Body of pancreas (tissue), 4 donors: Measurements from ENCODE around the gene SLC38A3. TPM values are rescaled to one million over a fixed set of nuclear protein-coding genes. Genes with fewer than 3 reads are reported as not detected.

ENCODE experiments used
- ATAC-seq: fragments of 150-250 bp; one replicate; pipeline ENCODE4 v1.9.1; 2016
- DNase-seq, 4 donors: peaks; one replicate each; pipeline ENCODE4 v3.0.0-alpha.2; 2019
- H3K27ac ChIP-seq, 4 donors: fragments of 200-600 bp; sonication (generic); 1 replicate in 3 of 4; 2 replicates in 1 of 4; pipeline versions ENCODE4 v1.5.1 to v1.6.1; 2016 to 2019; ENCODE audit warnings: mild to moderate bottlenecking in 1 of 4, mixed read lengths in 1 of 4, moderate library complexity in 1 of 4
- H3K27me3 ChIP-seq, 2 donors: fragments of 200-600 bp; sonication (generic); one replicate each; pipeline ENCODE4 v1.6.0; 2016; ENCODE audit warnings: mild to moderate bottlenecking in 1 of 2
- H3K36me3 ChIP-seq, 2 donors: fragments of 200-600 bp; sonication (generic); replicated peaks in 1 of 2; 2 replicates each; pipeline ENCODE4 v1.5.1; 2016; ENCODE audit warnings: low read depth in 2 of 2; ENCODE audit not compliant: insufficient read depth in 1 of 2
- H3K4me1 ChIP-seq: fragments of 200-600 bp; sonication (generic); one replicate; pipeline ENCODE4 v1.6.0; 2016
- H3K4me3 ChIP-seq, 2 donors: fragments of 200-600 bp; sonication (generic); 1 replicate in 1 of 2; 2 replicates in 1 of 2; pipeline ENCODE4 v1.5.1; 2016 to 2019
- H3K9me3 ChIP-seq, 3 donors: fragments of 200-600 bp; sonication (generic); 1 replicate in 2 of 3; 2 replicates in 1 of 3; pipeline ENCODE4 v1.5.1; 2016
- POLR2A ChIP-seq, 3 donors: fragments of 450-650 bp; IDR thresholded peaks; one replicate each; pipeline ENCODE4 v1.6.1; 2016; ENCODE audit warnings: antibody characterized with exemption in 3 of 3, mild to moderate bottlenecking in 2 of 3
- WGBS, 2 donors: methylation state at CpG; one replicate each; pipeline ENCODE4 v1.1.5; 2017; 5-methylcytosine and 5-hydroxymethylcytosine counted together
- intact Hi-C: fragments of 100-400 bp; cut with DNase I; formaldehyde crosslinking; loops from one replicate; pipeline ENCODE4 v1.15.1; 2023
- total RNA-seq, 2 donors: library from RNA; depleted of rRNA; stranded (reverse); fragments of >200 nt; gene quantifications; one replicate each; pipeline ENCODE4 v1.1.0, GENCODE V29; 2016
- TF ChIP-seq, protein P1 (sequence below), 7 experiments: fragments of 450-650 bp in 4 of 7; fragments of 200-600 bp in 3 of 7; sonication (generic) in 3 of 7; IDR thresholded peaks; one replicate each; pipeline ENCODE4 v1.5.1; 2016 to 2019; ENCODE audit warnings: antibody characterized with exemption in 7 of 7

The SLC38A3 gene
- total RNA-seq, 2 donors from 2014 or later, result 4.6 to 48.0 TPM

- ATAC-seq, result no peak
- TF ChIP-seq, protein P1, sequence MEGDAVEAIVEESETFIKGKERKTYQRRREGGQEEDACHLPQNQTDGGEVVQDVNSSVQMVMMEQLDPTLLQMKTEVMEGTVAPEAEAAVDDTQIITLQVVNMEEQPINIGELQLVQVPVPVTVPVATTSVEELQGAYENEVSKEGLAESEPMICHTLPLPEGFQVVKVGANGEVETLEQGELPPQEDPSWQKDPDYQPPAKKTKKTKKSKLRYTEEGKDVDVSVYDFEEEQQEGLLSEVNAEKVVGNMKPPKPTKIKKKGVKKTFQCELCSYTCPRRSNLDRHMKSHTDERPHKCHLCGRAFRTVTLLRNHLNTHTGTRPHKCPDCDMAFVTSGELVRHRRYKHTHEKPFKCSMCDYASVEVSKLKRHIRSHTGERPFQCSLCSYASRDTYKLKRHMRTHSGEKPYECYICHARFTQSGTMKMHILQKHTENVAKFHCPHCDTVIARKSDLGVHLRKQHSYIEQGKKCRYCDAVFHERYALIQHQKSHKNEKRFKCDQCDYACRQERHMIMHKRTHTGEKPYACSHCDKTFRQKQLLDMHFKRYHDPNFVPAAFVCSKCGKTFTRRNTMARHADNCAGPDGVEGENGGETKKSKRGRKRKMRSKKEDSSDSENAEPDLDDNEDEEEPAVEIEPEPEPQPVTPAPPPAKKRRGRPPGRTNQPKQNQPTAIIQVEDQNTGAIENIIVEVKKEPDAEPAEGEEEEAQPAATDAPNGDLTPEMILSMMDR (IDR thresholded peaks at IDR 0.05), result no peak
- TF ChIP-seq POLR2A (IDR thresholded peaks at IDR 0.05), result no peak
- DNase-seq, result no peak
- no peaks in the 10 kb centered on the region for H3K27me3 ChIP-seq
- peaks cover 14% of the 10 kb centered on the region for H3K4me1 ChIP-seq
- no peak overlapping the region for H3K4me3 ChIP-seq
- intact Hi-C loops, result no loop called here
- 64 to 81% methylated on average over 6 of the region's 6 CpGs for WGBS, 2 donors
- no peaks in the 10 kb centered on the region for H3K36me3 ChIP-seq
- H3K27ac ChIP-seq, result peak overlapping the region in 2 of 4 donors; percentile 19 to 44
- no peaks in the 10 kb centered on the region for H3K9me3 ChIP-seq
Measured at GRCh38 chr3:50166620-50167019, 38.5 kb upstream of the SLC38A3 start.

GRCh38 chr3:50167069-50167840 lies 37.8 kb upstream of the SLC38A3 start:
- TF ChIP-seq, protein P1 (IDR thresholded peaks at IDR 0.05), result no peak
- TF ChIP-seq POLR2A (IDR thresholded peaks at IDR 0.05), result no peak
- intact Hi-C loops, result no loop called here
- WGBS, 2 donors, result 63 to 78% methylated on average over 11 to 16 of the region's 16 CpGs
- Histone ChIP-seq H3K4me3 (no peak overlapping the region), H3K4me1 (peaks cover 21% of the 10 kb centered on the region), H3K27me3 (no peaks in the 10 kb centered on the region), H3K36me3 (no peaks in the 10 kb centered on the region), H3K27ac (peak overlapping the region in 1 of 4 donors; percentile 44), H3K9me3 (no peaks in the 10 kb centered on the region)
- DNase-seq, result no peak
- no peak for ATAC-seq

DNA sequence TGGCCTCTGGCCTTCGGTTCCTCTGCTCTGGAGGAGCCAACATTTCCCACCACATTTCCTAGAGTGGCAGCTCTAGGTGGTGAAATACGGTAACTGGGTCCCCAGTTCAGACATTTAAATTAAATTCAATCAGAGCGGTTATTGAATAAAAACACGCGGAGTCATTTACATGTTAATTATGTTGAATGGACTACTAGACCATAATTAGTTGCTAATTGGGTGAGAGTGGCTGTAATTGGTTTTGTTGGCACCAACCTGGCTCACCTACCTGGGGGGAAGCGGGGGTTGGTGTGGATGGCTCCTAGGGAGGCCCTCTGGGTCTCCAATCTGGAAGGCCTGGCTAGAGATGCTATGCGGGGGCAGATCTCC lies 37.2 kb upstream of the SLC38A3 start:
- WGBS, 2 donors, result 83 to 94% methylated on average over 7 of the region's 7 CpGs
- ATAC-seq (no peak), DNase-seq (no peak)
- H3K36me3 ChIP-seq, result no peaks in the 10 kb centered on the region
- H3K27ac ChIP-seq, result no peak overlapping the region
- no peak for TF ChIP-seq POLR2A (IDR thresholded peaks at IDR 0.05)
- TF ChIP-seq, protein P1 (IDR thresholded peaks at IDR 0.05), result no peak
- H3K4me1 ChIP-seq, result peaks cover 26% of the 10 kb centered on the region
- no peak overlapping the region for H3K4me3 ChIP-seq
- H3K9me3 ChIP-seq, result no peaks in the 10 kb centered on the region
- H3K27me3 ChIP-seq, result no peaks in the 10 kb centered on the region
- intact Hi-C loops, result no loop called here

DNA sequence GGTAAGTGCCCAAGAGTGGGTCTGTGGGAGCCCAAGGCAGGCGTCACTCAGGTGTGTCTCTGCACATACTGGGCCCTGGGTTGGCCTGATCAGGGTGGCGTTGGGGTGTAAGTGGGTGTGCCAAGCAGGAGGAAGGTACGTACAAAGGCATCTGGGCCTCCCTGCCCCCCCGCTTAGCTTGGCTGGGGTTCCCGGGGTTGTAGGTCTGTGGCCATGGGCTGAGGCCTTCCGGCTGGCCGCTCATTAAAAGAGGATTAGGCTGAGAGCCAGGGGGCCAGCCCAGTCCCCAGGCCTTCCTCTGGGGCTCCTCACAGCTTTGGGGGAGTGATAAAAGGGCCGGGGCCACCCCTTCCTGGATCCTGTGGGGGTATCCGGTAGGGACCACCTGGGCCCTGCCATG lies 36.7 kb upstream of the SLC38A3 start:
- intact Hi-C loops, result no loop called here
- no peak for TF ChIP-seq POLR2A (IDR thresholded peaks at IDR 0.05)
- TF ChIP-seq, protein P1 (IDR thresholded peaks at IDR 0.05), result no peak
- WGBS, 2 donors, result 72 to 77% methylated on average over 4 to 9 of the region's 9 CpGs
- ATAC-seq, result no peak
- no peaks in the 10 kb centered on the region for H3K36me3 ChIP-seq
- no peak for DNase-seq
- H3K9me3 ChIP-seq, result no peaks in the 10 kb centered on the region
- H3K27ac ChIP-seq, result peak overlapping the region in 1 of 4 donors; percentile 15
- no peaks in the 10 kb centered on the region for H3K27me3 ChIP-seq
- peaks cover 28% of the 10 kb centered on the region for H3K4me1 ChIP-seq
- H3K4me3 ChIP-seq, result no peak overlapping the region

DNA sequence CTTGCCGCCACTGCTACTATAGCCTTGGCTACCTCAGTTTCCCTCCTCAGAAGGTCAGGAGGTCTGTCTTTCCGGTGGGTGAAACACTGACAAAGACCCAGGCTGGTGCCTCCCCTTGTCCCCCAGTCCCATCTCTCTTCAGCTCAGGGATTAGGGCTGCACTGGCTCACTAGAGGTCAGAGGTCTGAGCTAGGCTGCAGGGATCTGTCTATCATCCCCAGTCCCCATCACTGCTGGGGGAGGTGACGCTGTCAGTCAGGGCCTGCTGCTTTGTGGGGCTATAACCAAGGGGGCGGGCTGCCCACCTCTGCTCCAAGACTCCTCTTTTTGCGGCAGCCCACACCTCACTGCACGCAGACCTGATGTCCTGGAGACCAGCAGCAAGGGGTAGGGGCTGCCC lies 36.3 kb upstream of the SLC38A3 start:
- Histone ChIP-seq H3K9me3 (no peaks in the 10 kb centered on the region), H3K27ac (peak overlapping the region in 2 of 4 donors; percentile 15 to 37), H3K36me3 (no peaks in the 10 kb centered on the region), H3K27me3 (no peaks in the 10 kb centered on the region), H3K4me1 (peaks cover 27% of the 10 kb centered on the region), H3K4me3 (no peak overlapping the region)
- ATAC-seq (no peak), DNase-seq (no peak)
- WGBS, 2 donors, result 90 to 94% methylated on average over 2 to 6 of the region's 6 CpGs
- intact Hi-C loops, result no loop called here
- no peak for TF ChIP-seq POLR2A (IDR thresholded peaks at IDR 0.05)
- TF ChIP-seq, protein P1 (IDR thresholded peaks at IDR 0.05), result no peak
